Inferior parietal cortex (tissue), 1 donor: Measurements from ENCODE around the gene SLC9A9.
A peak's percentile ranks its signal among the peaks of the same experiment; 100 is the strongest.
"Not testable (repeated sequence)": the region's sequence is repeated elsewhere in the genome, so short reads cannot be mapped to it uniquely, and the experiment has no call there.

Experiments
- DNase-seq: peaks from one replicate; pipeline ENCODE4 v3.0.0-alpha.2; 2016; ENCODE audit errors: extremely low spot score

The SLC9A9 gene

DNA sequence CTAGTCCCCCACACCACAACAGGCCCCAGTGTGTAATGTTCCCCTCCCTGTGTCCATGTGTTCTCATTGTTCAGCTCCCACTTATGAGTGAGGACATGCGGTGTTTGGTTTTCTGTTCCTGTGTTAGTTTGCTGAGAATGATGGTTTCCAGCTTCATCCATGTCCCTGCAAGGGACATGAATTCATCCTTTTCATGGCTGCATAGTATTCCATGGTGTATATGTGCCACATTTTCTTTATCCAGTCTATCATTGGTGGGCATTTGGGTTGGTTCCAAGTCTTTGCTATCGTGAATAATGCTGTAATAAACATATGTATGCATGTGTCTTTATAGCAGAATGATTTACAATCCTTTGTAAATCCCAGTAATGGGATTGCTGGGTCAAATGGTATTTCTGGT lies 152.9 kb downstream of the SLC9A9 start:
- not testable (repeated sequence) for DNase-seq

GRCh38 chr3:143693506-143693905 lies 154.8 kb downstream of the SLC9A9 start:
- no peak for DNase-seq

DNA sequence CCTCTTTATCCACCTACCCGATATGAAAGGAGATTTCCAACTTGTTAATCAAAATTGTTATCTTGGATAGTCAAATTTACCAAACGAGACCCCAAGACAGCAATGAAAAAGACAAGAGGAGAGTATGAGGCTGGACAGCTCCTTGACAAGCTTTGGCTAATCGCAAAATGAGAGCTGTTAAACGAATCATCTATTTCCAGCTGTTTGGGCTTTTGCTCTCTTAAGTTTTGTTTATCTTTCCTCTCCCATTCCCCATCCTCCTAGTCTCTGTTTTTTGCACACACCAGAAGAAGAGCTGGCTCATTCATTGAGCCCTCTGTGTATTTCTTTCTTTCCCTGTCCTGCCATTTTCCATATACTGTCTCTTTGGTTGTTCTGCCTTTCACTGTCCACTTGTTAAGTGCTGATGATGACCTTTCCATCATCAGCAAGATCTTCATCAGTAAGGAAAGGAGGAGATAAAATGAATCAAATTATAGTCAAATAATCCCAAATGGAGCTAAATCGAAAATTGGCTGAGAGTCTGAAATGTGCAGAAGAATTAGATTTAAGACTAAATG lies 161.6 kb downstream of the SLC9A9 start:
- no peak for DNase-seq

- no peak for DNase-seq
Observed at GRCh38 chr3:143685491-143685890, 162.8 kb downstream of the SLC9A9 start.

- no peak for DNase-seq
Observed at GRCh38 chr3:143677430-143677829, 170.8 kb downstream of the SLC9A9 start.

- DNase-seq, result no peak
Observed at GRCh38 chr3:143676747-143677146, 171.5 kb downstream of the SLC9A9 start.

DNA sequence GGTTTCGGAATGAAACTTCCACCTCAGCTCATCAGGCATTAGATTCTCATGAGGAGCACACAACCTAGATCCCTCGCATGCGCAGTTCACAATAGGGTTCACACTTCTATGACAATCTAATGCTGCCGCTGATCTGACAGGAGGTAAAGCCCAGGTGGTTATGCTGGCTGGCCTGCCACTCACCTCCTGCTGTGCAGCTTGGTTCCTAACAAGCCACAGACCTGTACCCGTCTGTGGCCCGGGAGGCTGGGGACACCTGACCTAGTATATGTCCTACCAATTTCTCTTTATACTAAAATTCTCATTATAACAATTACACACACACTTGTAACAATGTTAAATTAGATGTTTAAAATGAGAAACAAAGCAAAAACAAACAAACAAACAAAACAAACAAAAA lies 172.2 kb downstream of the SLC9A9 start:
- DNase-seq, result no peak

DNA sequence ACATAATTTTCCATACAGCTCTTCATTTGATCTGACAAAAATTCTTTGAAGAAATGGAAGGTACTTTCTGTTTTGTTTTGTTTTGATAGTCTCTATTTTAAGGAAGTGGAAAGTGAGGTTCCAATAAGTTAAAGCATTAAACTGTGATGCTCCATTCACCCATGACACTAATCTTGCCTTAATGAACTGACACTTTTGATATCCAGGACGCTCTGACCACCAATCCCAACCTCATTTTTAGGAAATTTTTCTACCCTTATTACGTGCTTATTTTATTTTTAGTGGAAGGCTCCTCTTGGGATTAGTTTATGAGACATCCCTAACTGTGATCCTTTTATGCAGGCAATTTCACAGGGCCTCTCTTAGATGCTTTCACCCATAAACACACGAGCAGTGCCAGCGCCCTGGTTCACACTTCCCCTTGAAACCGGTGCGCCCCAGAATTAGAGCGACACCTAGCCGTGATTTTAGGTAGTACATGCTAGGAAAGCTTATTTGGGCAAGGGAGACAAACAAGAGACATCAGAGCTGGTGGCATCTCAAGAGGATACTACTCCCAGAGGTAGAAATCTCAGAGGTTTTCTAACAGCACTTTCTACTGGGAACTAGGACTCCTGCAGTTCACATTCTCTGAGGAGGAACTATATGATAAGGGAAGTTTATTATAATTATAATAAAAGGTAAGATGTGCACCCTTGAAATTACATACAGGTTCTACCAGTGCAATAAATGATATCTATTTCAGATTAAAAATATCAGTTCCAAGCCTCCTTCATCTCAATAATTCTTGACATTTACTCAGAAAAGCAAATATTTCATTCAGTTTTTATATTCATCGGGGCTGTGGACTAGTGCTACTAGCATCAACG lies 173.9 kb downstream of the SLC9A9 start:
- DNase-seq, result peak; percentile 91

GRCh38 chr3:143672396-143673165 lies 175.7 kb downstream of the SLC9A9 start:
- no peak for DNase-seq

DNA sequence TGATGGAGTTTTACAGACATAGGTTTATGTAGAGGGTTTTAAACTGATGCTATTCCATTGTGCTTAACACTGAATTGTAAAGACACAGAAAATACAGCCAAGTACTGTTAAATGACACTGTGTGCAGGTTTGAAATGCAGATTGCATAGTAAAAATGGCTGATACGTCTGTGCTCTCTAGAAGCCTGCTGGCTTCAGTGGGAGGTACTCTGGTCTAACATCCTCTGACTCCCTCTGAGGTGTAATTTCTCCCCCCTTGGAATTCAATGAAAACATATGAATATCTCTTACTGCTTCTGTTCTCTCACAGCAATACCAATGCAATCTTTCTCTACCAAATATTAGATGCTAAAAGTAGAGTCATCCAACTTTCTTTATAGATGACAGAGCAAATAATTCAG lies 176.6 kb downstream of the SLC9A9 start:
- DNase-seq, result no peak

GRCh38 chr3:143668924-143669790 lies 179.1 kb downstream of the SLC9A9 start:
- peak; percentile 31 for DNase-seq

DNA sequence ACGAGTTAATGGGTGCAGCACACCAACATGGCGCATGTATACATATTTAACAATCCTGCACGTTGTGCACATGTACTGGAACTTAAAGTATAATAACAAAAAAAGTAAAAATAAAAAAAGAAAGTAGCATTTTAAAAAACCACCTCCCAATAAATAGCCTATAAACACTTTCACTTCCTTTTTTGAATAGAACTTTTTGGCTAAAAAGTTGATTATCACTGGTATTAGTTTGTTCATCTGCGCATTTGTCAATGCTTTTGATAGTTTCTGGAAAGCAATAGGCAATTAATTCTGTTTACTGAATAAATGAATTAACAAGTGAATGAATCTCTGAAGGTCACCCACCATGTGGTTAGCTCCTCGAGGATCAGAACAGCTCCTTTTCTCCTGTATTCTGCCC lies 179.9 kb downstream of the SLC9A9 start:
- DNase-seq, result no peak

DNA sequence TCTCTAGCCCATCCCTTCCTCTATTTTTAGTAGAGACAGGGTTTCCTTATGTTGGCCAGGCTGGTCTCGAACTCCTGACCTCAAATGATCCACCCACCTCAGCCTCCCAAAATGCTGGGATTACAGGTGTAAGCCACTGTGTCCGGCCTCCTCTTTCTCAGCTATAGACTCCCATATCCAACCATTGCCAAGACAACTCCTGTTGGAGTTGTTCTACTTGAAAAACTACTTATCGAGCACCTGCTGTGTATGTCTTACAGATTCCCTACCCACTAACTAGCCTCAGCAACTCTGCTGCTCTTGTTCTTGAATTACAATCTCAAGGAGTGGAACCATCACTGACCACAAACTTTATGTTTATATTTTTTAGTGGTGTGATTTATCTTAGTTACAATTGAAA lies 186.6 kb downstream of the SLC9A9 start:
- no peak for DNase-seq

DNA sequence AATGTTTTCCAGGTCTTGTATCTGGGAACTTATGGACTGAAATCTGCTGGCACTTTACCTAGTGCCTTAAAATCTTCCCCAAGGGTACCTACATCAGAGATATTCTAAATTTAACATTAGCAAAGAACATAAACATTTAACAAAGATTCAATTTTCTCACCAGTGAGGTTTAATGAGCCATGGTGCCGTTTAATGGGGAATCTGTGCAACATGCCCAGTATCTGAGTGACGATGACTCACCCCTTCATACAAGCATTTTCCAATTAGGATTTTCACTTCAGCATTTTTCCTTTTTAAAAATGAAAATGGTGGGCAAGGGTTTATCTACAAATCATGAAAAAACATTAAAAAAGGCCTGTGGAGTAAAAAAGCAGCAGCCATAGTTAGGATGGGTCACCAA lies 189.4 kb downstream of the SLC9A9 start:
- DNase-seq, result no peak

DNA sequence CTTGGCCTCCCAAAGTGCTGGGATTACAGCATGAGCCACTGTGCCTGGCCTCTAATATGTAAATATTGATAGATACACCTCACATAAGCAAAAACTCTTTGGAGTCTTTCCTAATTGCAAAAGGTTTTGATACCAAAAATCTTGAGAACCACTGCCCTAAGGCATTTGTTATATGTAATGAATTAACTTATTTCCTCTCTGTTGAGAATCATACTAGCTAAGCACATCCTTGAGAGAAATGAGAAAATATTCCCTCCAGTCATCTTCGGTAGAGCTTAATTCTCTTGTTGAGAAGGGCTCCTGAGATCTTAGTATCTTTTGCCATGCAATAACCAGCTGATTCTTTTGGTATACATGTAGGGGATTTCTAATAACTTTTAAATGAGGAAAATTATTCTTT lies 190.2 kb downstream of the SLC9A9 start:
- no peak for DNase-seq

DNA sequence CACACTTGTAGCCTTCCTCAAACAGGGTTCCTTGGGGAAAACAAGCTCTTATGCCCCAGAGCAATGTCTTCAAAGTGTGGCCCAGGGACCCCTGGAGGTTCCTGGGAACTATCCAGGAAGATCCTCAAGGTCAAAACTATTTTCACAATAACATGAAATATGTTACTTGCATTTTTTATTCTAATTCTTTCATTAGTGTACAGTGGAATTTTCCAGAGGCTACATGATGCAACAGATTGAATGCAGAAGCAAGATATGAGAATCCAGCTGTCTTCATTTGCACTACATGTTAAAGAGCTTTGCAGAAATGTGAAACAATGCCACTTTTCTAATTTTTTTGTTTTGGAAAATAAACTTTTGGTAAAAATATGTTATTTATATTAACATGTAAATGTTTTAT lies 190.9 kb downstream of the SLC9A9 start:
- DNase-seq, result no peak

DNA sequence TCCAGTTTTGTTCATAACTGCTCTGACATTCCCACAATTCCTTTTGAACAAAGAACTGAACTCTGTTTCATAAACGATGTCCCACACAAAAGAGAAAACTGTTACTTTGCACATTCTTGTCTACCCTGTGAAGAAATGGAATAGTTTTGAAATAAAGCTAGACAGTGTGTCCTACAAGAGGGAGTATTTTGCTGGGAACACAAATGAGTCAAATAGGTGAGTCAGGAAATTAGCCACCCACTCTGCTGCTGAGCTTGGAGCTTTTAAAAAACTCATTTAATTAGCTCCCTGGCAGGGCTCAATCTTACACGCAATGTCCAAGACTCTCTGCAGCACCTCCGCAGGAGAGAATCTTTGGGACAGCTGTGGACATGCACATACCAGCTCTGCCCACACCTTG lies 193.4 kb downstream of the SLC9A9 start:
- DNase-seq, result no peak

DNA sequence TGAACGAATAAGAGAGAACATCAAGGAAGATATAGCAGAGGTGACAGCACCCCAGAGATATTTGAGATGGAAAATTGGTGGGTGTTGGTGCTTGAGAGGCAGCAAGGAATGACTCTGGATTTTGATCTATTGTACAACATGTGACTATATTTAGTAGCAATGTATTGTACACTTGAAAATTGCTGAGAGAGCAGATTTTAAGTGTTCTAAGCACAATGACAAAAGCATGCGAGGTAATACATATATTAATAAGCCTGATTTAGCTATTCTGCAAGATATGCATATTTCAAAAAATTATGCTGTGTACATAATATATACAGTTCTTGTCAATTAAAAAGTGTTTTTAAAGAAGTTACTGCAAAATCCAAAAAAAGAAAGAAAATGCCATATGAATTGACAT lies 194.3 kb downstream of the SLC9A9 start:
- no peak for DNase-seq

DNA sequence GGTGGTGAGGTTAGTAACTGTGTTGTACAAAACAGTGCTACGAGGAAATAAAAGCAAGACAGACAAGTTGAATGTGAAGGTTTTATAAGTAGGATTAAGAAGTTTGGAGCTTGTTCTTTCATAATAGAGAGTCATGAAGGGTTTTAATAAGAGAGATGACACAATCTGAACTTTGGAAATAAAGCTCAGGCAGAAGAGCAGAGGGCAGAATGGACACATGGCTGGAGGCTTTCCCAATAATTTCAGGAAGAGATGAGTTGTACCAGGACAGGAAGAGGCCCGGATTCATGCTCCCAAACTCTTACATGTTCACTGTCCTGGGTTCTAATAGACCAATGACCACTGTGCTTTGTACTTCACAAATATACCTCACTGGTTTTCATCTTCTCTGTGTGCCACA lies 194.8 kb downstream of the SLC9A9 start:
- no peak for DNase-seq

GRCh38 chr3:143652118-143652517 lies 196.2 kb downstream of the SLC9A9 start:
- DNase-seq, result no peak

DNA sequence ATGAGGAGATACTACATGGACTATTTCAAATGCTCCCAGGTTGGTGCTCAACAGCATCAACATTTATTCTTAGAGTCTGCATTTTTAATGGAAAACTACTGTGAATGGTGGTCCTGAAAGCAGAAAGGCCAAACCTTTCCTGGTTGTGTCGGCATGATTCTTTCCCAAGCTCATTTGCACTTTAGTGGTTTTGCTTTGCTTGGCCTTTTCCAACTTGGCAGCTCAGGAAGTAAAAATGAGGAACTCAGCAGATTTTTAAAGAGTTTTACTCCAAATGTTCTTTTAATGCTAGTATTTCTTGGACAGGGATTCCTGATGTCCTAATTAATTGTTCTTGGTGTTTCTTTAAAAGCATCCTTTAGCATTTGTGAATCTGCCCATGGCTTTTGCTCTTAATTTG lies 197.4 kb downstream of the SLC9A9 start:
- no peak for DNase-seq

DNA sequence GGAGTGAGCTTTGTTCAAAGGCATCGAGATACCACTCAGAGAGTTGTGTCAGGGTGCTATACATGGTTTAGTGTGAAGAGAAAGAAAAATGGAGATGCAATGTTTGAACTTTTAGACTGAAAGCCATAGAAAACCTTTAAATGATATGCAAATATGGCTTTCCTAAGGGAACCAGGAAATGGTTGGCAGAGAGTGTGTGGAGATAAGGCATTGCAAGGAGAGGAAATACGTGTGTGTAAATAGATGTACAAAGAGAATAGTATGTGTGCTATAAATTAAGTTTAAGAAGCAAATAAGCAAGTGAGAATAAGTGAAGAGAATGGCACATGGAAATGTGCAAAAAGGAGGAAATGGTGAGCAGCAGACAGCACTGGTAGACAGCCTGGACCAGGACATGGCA lies 198.1 kb downstream of the SLC9A9 start:
- DNase-seq, result no peak
